A549 (cell line): ENCODE measurements around the gene TRERF1. TPM values are rescaled to one million over a fixed set of nuclear protein-coding genes. Genes with fewer than 3 reads are reported as not detected.

ENCODE experiments used
- ATAC-seq, 2 experiments: fragments of 200-7000 bp in 1 of 2; fragments of >200 bp in 1 of 2; cut with Nextera tagmentation in 1 of 2; cut with Tn5 transposase in 1 of 2; 3 replicates each; pipeline versions ENCODE4 v1.8.0 to v1.9.1; 2018 to 2020; ENCODE audit warnings: mild to moderate bottlenecking in 1 of 2, moderate library complexity in 1 of 2
- CTCF ChIA-PET: fragments of 300-600 bp; sonication (Branson Sonifier 250); formaldehyde crosslinking; extraction: SDS; loops from one replicate; lab custom pipeline; 2021; ENCODE audit warnings: antibody characterized with exemption, inconsistent platforms; lab: Yijun Ruan, JAX
- POLR2A ChIA-PET: fragments of 350-600 bp; formaldehyde crosslinking; extraction: SDS; loops from one replicate; lab custom pipeline; 2021; ENCODE audit warnings: antibody characterized with exemption, inconsistent platforms; lab: Yijun Ruan, JAX
- DNase-seq, 2 experiments: peaks; one replicate each; pipeline versions ENCODE4 v3.0.0 to v3.0.0-alpha.2; 2011 to 2016; ENCODE audit warnings: low read depth in 1 of 2, low spot score in 1 of 2
- FAIRE-seq: peaks from 2 replicates; lab custom pipeline; 2011; peaks lifted over from hg19 to GRCh38; lab: Jason Lieb, UNC
- H3K27ac ChIP-seq, 2 experiments: fragments of >200 bp; sonication (Bioruptor Twin); formaldehyde crosslinking; 3 replicates each; pipeline ENCODE4 v1.5.1; 2016 to 2017
- H3K4me1 ChIP-seq: fragments of >200 bp; sonication (Bioruptor Twin); formaldehyde crosslinking; 3 replicates; pipeline ENCODE4 v1.6.1; 2016
- H3K4me2 ChIP-seq: fragments of >200 bp; sonication (Bioruptor Twin); formaldehyde crosslinking; 3 replicates; pipeline ENCODE4 v1.6.1; 2016
- H3K4me3 ChIP-seq: fragments of >200 bp; sonication (Bioruptor Twin); formaldehyde crosslinking; 3 replicates; pipeline ENCODE4 v1.5.1; 2016
- H3K9me3 ChIP-seq: fragments of >200 bp; sonication (Bioruptor Twin); formaldehyde crosslinking; 3 replicates; pipeline ENCODE4 v1.6.1; 2016
- CBX2 ChIP-seq: fragments of 200-600 bp; sonication (generic); IDR thresholded peaks from 2 replicates; pipeline ENCODE4 v1.6.1; 2016; ENCODE audit warnings: low read depth, mild to moderate bottlenecking, borderline replicate concordance
- CHD4 ChIP-seq: fragments of 200-600 bp; sonication (generic); IDR thresholded peaks from 2 replicates; pipeline ENCODE4 v1.6.1; 2016; ENCODE audit warnings: antibody characterized with exemption, mild to moderate bottlenecking, borderline replicate concordance
- EHF ChIP-seq: fragments of 250-450 bp; sonication (Bioruptor Pico); IDR thresholded peaks from 2 replicates; pipeline ENCODE4 v1.5.0; 2020; ENCODE audit warnings: mild to moderate bottlenecking
- EHMT2 ChIP-seq: fragments of 200-600 bp; sonication (generic); IDR thresholded peaks from 2 replicates; pipeline ENCODE4 v1.6.1; 2016; ENCODE audit warnings: antibody characterized with exemption, low read depth, mild to moderate bottlenecking, moderate library complexity
- FOSB ChIP-seq: fragments of 250-450 bp; sonication (Bioruptor Pico); IDR thresholded peaks from 2 replicates; pipeline ENCODE4 v1.5.0; 2020; ENCODE audit warnings: mild to moderate bottlenecking, moderate library complexity
- HDAC2 ChIP-seq: fragments of 200-600 bp; sonication (generic); IDR thresholded peaks from 2 replicates; pipeline ENCODE4 v1.6.1; 2016
- MAFK ChIP-seq: fragments of 450-650 bp; IDR thresholded peaks from 2 replicates; pipeline ENCODE4 v1.6.1; 2014; ENCODE audit not compliant: partially characterized antibody
- MAZ ChIP-seq: fragments of 150-350 bp; IDR thresholded peaks from 2 replicates; pipeline ENCODE4 v1.6.1; 2014; ENCODE audit warnings: antibody characterized with exemption, low read depth, low read length, borderline replicate concordance
- NPAS2 ChIP-seq: fragments of 250-450 bp; sonication (Bioruptor Pico); IDR thresholded peaks from 2 replicates; pipeline ENCODE4 v1.8.0; 2022; ENCODE audit warnings: mild to moderate bottlenecking, moderate library complexity, borderline replicate concordance
- NR3C1 ChIP-seq: fragments of >200 bp; sonication (Bioruptor Twin); formaldehyde crosslinking; IDR thresholded peaks from 3 replicates; pipeline ENCODE4 v1.6.1; 2017
- POLR2A ChIP-seq: IDR thresholded peaks from 2 replicates; pipeline ENCODE4 v1.6.1; 2012; ENCODE audit warnings: mild to moderate bottlenecking, low read length
- RARB ChIP-seq: fragments of 250-450 bp; sonication (Bioruptor Pico); IDR thresholded peaks from 2 replicates; pipeline ENCODE4 v1.8.0; 2021; ENCODE audit warnings: mild to moderate bottlenecking, moderate library complexity
- RCOR1 ChIP-seq: fragments of 150-350 bp; IDR thresholded peaks from 2 replicates; pipeline ENCODE4 v1.6.1; 2014; ENCODE audit warnings: antibody characterized with exemption, low read length, low read depth
- RFX5 ChIP-seq: fragments of 450-650 bp; IDR thresholded peaks from 2 replicates; pipeline ENCODE4 v1.7.1; 2014; ENCODE audit warnings: antibody characterized with exemption, mild to moderate bottlenecking, moderate library complexity
- RNF2 ChIP-seq: fragments of 200-600 bp; sonication (generic); IDR thresholded peaks from 2 replicates; pipeline ENCODE4 v1.6.1; 2016; ENCODE audit warnings: low read depth, mild to moderate bottlenecking, antibody characterized with exemption, moderate library complexity, borderline replicate concordance
- SMC3 ChIP-seq: fragments of >200 bp; sonication (Bioruptor Twin); formaldehyde crosslinking; IDR thresholded peaks from 3 replicates; pipeline ENCODE4 v1.6.1; 2018; ENCODE audit warnings: inconsistent platforms
- TP53 ChIP-seq: fragments of 250-450 bp; sonication (Bioruptor Pico); IDR thresholded peaks from 2 replicates; pipeline ENCODE4 v1.5.0; 2021; ENCODE audit warnings: mild to moderate bottlenecking, moderate library complexity
- ZFP36 ChIP-seq: fragments of 450-650 bp; IDR thresholded peaks from 2 replicates; pipeline ENCODE4 v1.6.1; 2014; ENCODE audit warnings: borderline replicate concordance; ENCODE audit not compliant: partially characterized antibody
- ZSCAN20 ChIP-seq: fragments of 250-450 bp; sonication (Bioruptor Pico); IDR thresholded peaks from 2 replicates; pipeline ENCODE4 v1.8.0; 2022; ENCODE audit warnings: mild to moderate bottlenecking, moderate library complexity
- WGBS: methylation state at CpG from one replicate; pipeline ENCODE4 v1.1.6; 2017; ENCODE audit errors: missing lambda C conversion rate; 5-methylcytosine and 5-hydroxymethylcytosine counted together
- polyA plus RNA-seq, 4 experiments: library from polyadenylated mRNA; depleted of rRNA in 3 of 4; stranded (reverse); fragments of >200 nt; fragmentation: RNase III in 1 of 4; extraction: RNeasy Plus Mini Kit Qiagen cat#74134 plus additional on column Dnase treatment in 1 of 4; gene quantifications; 2 replicates in 3 of 4; 3 replicates in 1 of 4; pipeline ENCODE4 v1.2.3, GENCODE V29; 2011 to 2017
- TF ChIP-seq, protein P1 (sequence below): fragments of 450-650 bp; IDR thresholded peaks from 2 replicates; pipeline ENCODE4 v1.6.1; 2014; ENCODE audit warnings: antibody characterized with exemption
- TF ChIP-seq, protein P2 (sequence below): fragments of 250-450 bp; sonication (Bioruptor Pico); IDR thresholded peaks from 2 replicates; pipeline ENCODE4 v1.5.0; 2020; ENCODE audit warnings: low read depth, mild to moderate bottlenecking, moderate library complexity
- TF ChIP-seq, protein P3 (sequence below): fragments of >200 bp; sonication (Bioruptor Twin); formaldehyde crosslinking; IDR thresholded peaks from 3 replicates; pipeline ENCODE4 v1.6.1; 2016

Gene TRERF1
- polyA plus RNA-seq, 2 of the 4 experiments (the other 2 are of a cell fraction): 2.4 to 3.5 TPM

DNA sequence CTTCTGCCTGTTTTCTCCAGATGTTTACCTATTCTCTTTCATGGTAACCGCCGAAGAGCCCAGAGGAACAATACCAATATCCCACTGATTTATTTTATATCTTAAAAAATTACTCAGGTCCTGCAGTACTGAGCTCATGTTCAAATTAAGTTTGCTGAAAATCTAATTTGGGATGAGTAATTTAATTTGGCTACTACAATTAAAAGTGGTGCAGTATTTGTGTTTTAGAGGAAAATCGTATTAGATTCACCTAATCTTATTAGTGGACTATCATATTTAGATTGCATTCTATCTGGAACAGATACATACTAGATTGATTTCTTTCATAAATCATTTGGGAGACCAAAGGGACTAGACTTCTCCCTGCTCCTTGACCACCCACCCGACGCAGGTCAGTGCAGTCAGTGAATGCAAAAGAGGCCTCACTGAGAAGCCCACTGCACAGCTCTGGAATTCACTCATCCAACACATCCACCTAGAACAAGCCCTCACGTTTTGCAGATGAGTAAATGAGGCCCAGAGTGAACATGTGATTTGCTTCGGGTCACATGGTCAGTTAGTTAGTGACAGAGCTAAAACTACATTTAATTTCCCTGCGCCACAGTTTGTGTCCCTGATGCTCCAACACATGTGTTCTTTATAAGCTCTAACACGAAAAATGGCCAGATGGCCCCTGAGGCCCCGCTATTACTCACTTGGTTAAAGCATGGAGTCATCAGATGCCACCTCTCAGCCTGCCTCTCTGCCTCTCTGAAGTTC, 101.8 kb downstream of the TRERF1 start:
- Histone ChIP-seq H3K4me1 (peaks cover 14% of the 10 kb centered on the region; the same call in 2 of the 3 replicates), H3K27ac (no peak overlapping the region), H3K4me3 (no peak overlapping the region), H3K9me3 (no peaks in the 10 kb centered on the region), H3K4me2 (no peak overlapping the region)
- no peak for DNase-seq
- TF ChIP-seq RFX5 (no peak), MAFK (no peak)
- TF ChIP-seq, protein P1, sequence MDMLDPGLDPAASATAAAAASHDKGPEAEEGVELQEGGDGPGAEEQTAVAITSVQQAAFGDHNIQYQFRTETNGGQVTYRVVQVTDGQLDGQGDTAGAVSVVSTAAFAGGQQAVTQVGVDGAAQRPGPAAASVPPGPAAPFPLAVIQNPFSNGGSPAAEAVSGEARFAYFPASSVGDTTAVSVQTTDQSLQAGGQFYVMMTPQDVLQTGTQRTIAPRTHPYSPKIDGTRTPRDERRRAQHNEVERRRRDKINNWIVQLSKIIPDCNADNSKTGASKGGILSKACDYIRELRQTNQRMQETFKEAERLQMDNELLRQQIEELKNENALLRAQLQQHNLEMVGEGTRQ: 0 out of 2 replicates have a peak, but pooled peaks have one; percentile 14
- ChIA-PET CTCF (interaction anchor here (0.9 to 1.5 kb wide), 4 partner anchors 11 to 198 kb away, joined by 3 to 5 read pairs (median 4); no protein-coding TSS in a partner anchor), POLR2A (no interaction called here)
- 95% methylated on average over 10 of the region's 10 CpGs for WGBS
- no peak for FAIRE-seq
- ATAC-seq: no peak

DNA sequence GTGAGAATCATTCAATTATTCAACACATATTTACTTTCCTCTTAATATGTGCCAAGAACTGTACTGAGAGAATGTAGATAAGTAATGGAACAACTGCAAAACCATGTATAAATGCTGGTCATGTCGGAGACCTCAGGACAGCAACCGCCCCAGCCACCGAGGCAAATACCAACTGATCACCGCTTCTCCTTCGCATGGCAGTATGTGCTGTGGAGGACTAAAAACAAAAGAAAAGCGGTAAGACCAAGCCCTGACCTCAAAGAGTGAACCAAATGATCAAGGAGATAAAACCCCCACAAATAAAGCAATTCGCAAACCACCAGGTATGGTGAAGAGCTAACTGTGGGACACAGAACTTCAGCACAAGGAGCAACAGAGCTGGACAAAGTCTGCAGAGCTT, 104.3 kb downstream of the TRERF1 start:
- Histone ChIP-seq H3K4me2 (no peak overlapping the region), H3K4me3 (no peak overlapping the region), H3K9me3 (no peaks in the 10 kb centered on the region), H3K4me1 (no peaks in the 10 kb centered on the region), H3K27ac (no peak overlapping the region)
- ChIA-PET CTCF (no interaction called here), POLR2A (no interaction called here)
- ATAC-seq: no peak
- TF ChIP-seq RCOR1 (no peak), EHF (CRISPR knock-in tag) (no peak), TP53 (CRISPR knock-in tag) (no peak), RNF2 (no peak), CHD4 (no peak), EHMT2 (no peak), CBX2 (no peak), ZSCAN20 (no peak), RARB (CRISPR knock-in tag) (no peak), POLR2A (no peak), HDAC2 (no peak), FOSB (CRISPR knock-in tag) (no peak), MAZ (no peak), ZFP36 (no peak), SMC3 (no peak), NR3C1 (no peak), NPAS2 (CRISPR knock-in tag) (no peak), MAFK (no peak)
- TF ChIP-seq, protein P2, sequence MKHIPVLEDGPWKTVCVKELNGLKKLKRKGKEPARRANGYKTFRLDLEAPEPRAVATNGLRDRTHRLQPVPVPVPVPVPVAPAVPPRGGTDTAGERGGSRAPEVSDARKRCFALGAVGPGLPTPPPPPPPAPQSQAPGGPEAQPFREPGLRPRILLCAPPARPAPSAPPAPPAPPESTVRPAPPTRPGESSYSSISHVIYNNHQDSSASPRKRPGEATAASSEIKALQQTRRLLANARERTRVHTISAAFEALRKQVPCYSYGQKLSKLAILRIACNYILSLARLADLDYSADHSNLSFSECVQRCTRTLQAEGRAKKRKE: no peak
- TF ChIP-seq, protein P3, sequence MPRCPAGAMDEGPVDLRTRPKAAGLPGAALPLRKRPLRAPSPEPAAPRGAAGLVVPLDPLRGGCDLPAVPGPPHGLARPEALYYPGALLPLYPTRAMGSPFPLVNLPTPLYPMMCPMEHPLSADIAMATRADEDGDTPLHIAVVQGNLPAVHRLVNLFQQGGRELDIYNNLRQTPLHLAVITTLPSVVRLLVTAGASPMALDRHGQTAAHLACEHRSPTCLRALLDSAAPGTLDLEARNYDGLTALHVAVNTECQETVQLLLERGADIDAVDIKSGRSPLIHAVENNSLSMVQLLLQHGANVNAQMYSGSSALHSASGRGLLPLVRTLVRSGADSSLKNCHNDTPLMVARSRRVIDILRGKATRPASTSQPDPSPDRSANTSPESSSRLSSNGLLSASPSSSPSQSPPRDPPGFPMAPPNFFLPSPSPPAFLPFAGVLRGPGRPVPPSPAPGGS: no peak
- no peak for FAIRE-seq
- DNase-seq: no peak
- WGBS: 93% methylated on average over 7 of the region's 7 CpGs
